HCT116 (cell line): ENCODE measurements around the gene GSC. TPM values are rescaled to one million over a fixed set of nuclear protein-coding genes. Genes with fewer than 3 reads are reported as not detected.

Source experiments
- ATAC-seq: fragments of 200-7000 bp; cut with Tn5 transposase; 2 replicates; pipeline ENCODE4 v1.9.1; 2020; ENCODE audit warnings: mild to moderate bottlenecking, moderate library complexity
- BruUV-seq: library from RNA; stranded (reverse); fragments of 400-500 nt; replicated peaks from 2 replicates; lab custom pipeline; 2021; lab: Mats Ljungman, UMichigan
- CTCF ChIA-PET: fragments of 300-600 bp; sonication (Branson Sonifier 250); formaldehyde crosslinking; loops from one replicate; lab custom pipeline; 2021; ENCODE audit warnings: antibody characterized with exemption; lab: Charles Lee
- POLR2A ChIA-PET: fragments of 300-600, 350-600 bp; sonication (Branson Sonifier 250); formaldehyde crosslinking; loops from one replicate; lab custom pipeline; 2021; ENCODE audit warnings: antibody characterized with exemption; lab: Charles Lee
- RAD21 ChIA-PET, 2 experiments: fragments of 300-600 bp; sonication (Branson Sonifier 250); formaldehyde crosslinking; loops; one replicate each; lab custom pipeline; 2023; ENCODE audit warnings: low total read pairs in 2 of 2; ENCODE audit not compliant: uncharacterized antibody in 2 of 2, unreplicated experiment in 2 of 2, low non-redundant PET in 1 of 2; lab: Charles Lee
- DNase-seq: peaks from one replicate; pipeline ENCODE4 v3.0.0-alpha.2; 2010; ENCODE audit warnings: low read depth, low spot score
- H2AFZ ChIP-seq: fragments of 200-600 bp; shearing (Covaris generic), sonication (generic); 2 replicates; pipeline ENCODE4 v1.6.1; 2017; ENCODE audit warnings: low read depth, mixed run types, mixed read lengths, antibody characterized with exemption, low read length; ENCODE audit not compliant: poor library complexity, severe bottlenecking
- H3K27ac ChIP-seq: 2 replicates; pipeline ENCODE4 v1.5.1; 2012; ENCODE audit warnings: low read depth, low read length
- H3K27me3 ChIP-seq: fragments of 200-600 bp; sonication (generic); 2 replicates; pipeline ENCODE4 v1.6.1; 2016; ENCODE audit warnings: mixed run types, low read length, mixed read lengths; ENCODE audit not compliant: insufficient read depth
- H3K36me3 ChIP-seq, 2 experiments: fragments of 200-500 bp in 1 of 2; fragments of 200-600 bp in 1 of 2; sonication (Bioruptor generic) in 1 of 2; sonication (generic) in 1 of 2; 2 replicates each; pipeline versions ENCODE4 v1.5.1 to v1.6.1; 2014 to 2016; ENCODE audit warnings: low read length in 2 of 2, inconsistent platforms in 1 of 2, mixed read lengths in 1 of 2, mixed run types in 1 of 2; ENCODE audit not compliant: insufficient read depth in 2 of 2, control insufficient read depth in 1 of 2
- H3K4me1 ChIP-seq, 2 experiments: fragments of 200-600 bp in 1 of 2; sonication (generic) in 1 of 2; 2 replicates each; pipeline versions ENCODE4 v1.5.1 to v1.6.1; 2012 to 2017; ENCODE audit warnings: low read length in 2 of 2, inconsistent platforms in 1 of 2, mild to moderate bottlenecking in 1 of 2, mixed read lengths in 1 of 2, mixed run types in 1 of 2, moderate library complexity in 1 of 2; ENCODE audit not compliant: insufficient read depth in 2 of 2, control insufficient read depth in 1 of 2
- H3K4me2 ChIP-seq: fragments of 200-600 bp; sonication (generic); 2 replicates; pipeline ENCODE4 v1.6.1; 2017; ENCODE audit warnings: mixed run types, low read length, mixed read lengths
- H3K4me3 ChIP-seq, 2 experiments: fragments of 200-600 bp in 1 of 2; sonication (generic) in 1 of 2; replicated peaks in 1 of 2; 2 replicates each; pipeline ENCODE4 v1.5.1; 2011 to 2016; ENCODE audit warnings: low read length in 2 of 2, control low read depth in 1 of 2, low read depth in 1 of 2, mild to moderate bottlenecking in 1 of 2, mixed read lengths in 1 of 2, mixed run types in 1 of 2
- H3K79me2 ChIP-seq: fragments of 200-600 bp; sonication (generic); 2 replicates; pipeline ENCODE4 v1.6.1; 2017; ENCODE audit warnings: mild to moderate bottlenecking, mixed run types, low read length, moderate library complexity, mixed read lengths; ENCODE audit not compliant: insufficient read depth
- H3K9ac ChIP-seq: fragments of 200-600 bp; sonication (generic); 2 replicates; pipeline ENCODE4 v1.6.1; 2016; ENCODE audit warnings: low read length, mixed read lengths
- H3K9me2 ChIP-seq: fragments of 200-600 bp; sonication (generic), shearing (Covaris generic); 2 replicates; pipeline ENCODE4 v1.6.1; 2017; ENCODE audit warnings: mixed run types, mild to moderate bottlenecking, moderate library complexity; ENCODE audit not compliant: insufficient read depth
- H3K9me3 ChIP-seq, 2 experiments: fragments of 200-500 bp in 1 of 2; fragments of 200-600 bp in 1 of 2; sonication (Bioruptor generic) in 1 of 2; sonication (generic) in 1 of 2; 2 replicates each; pipeline ENCODE4 v1.6.1; 2014 to 2017; ENCODE audit warnings: low read length in 2 of 2, mixed read lengths in 2 of 2, inconsistent platforms in 1 of 2, low read depth in 1 of 2, mild to moderate bottlenecking in 1 of 2, mixed run types in 1 of 2, moderate library complexity in 1 of 2; ENCODE audit not compliant: control insufficient read depth in 1 of 2, insufficient read depth in 1 of 2
- H4K20me1 ChIP-seq: fragments of 200-600 bp; sonication (generic), shearing (Covaris generic); 2 replicates; pipeline ENCODE4 v1.6.1; 2017; ENCODE audit warnings: mixed run types, mild to moderate bottlenecking, moderate library complexity; ENCODE audit not compliant: insufficient read depth
- CTCF ChIP-seq, 3 experiments: fragments of 200-600 bp in 1 of 3; sonication (generic) in 1 of 3; IDR thresholded peaks in 2 of 3; conservative IDR thresholded peaks in 1 of 3; 2 replicates each; pipeline ENCODE4 v1.5.1; 2012 to 2017; ENCODE audit warnings: low read depth in 2 of 3, low read length in 2 of 3, antibody characterized with exemption in 1 of 3, borderline replicate concordance in 1 of 3, control low read depth in 1 of 3, mild to moderate bottlenecking in 1 of 3, mixed read lengths in 1 of 3, mixed run types in 1 of 3, moderate library complexity in 1 of 3; ENCODE audit not compliant: insufficient read depth in 1 of 3
- FOSL1 ChIP-seq: IDR thresholded peaks from 2 replicates; pipeline ENCODE4 v1.6.1; 2012; ENCODE audit warnings: low read depth
- JUND ChIP-seq: IDR thresholded peaks from 2 replicates; pipeline ENCODE4 v1.6.1; 2012
- MAX ChIP-seq: IDR thresholded peaks from 2 replicates; pipeline ENCODE4 v1.6.1; 2012
- REST ChIP-seq: IDR thresholded peaks from 2 replicates; pipeline ENCODE4 v1.6.1; 2012; ENCODE audit warnings: low read depth
- SIN3A ChIP-seq: IDR thresholded peaks from 2 replicates; pipeline ENCODE4 v1.6.1; 2012; ENCODE audit warnings: low read depth
- SRF ChIP-seq: IDR thresholded peaks from 2 replicates; pipeline ENCODE4 v1.6.1; 2012; ENCODE audit warnings: low read depth
- TCF7L2 ChIP-seq: IDR thresholded peaks from 2 replicates; pipeline ENCODE4 v1.7.0; 2011; ENCODE audit warnings: borderline replicate concordance, inconsistent platforms; ENCODE audit not compliant: insufficient read depth, insufficient read length; ENCODE audit errors: extremely low read depth
- intact Hi-C: fragments of 100-400 bp; cut with micrococcal nuclease; formaldehyde crosslinking; loops from 2 replicates; pipeline ENCODE4 v1.10.0; 2022
- total RNA-seq: library from RNA; stranded (reverse); gene quantifications from one replicate; pipeline ENCODE4 v1.2.1, GENCODE V29; 2021; ENCODE audit not compliant: unreplicated experiment
- TF ChIP-seq, protein P1 (sequence below): IDR thresholded peaks from 2 replicates; pipeline ENCODE4 v1.6.1; 2011; ENCODE audit warnings: mild to moderate bottlenecking, low read length, moderate library complexity; ENCODE audit not compliant: insufficient replicate concordance; ENCODE audit errors: extremely low read depth
- TF ChIP-seq, protein P2 (sequence below): IDR thresholded peaks from 2 replicates; pipeline ENCODE4 v1.6.1; 2012

Gene GSC
- total RNA-seq, 1 experiment from 2014 or later, result not detected

- TF ChIP-seq, protein P1, sequence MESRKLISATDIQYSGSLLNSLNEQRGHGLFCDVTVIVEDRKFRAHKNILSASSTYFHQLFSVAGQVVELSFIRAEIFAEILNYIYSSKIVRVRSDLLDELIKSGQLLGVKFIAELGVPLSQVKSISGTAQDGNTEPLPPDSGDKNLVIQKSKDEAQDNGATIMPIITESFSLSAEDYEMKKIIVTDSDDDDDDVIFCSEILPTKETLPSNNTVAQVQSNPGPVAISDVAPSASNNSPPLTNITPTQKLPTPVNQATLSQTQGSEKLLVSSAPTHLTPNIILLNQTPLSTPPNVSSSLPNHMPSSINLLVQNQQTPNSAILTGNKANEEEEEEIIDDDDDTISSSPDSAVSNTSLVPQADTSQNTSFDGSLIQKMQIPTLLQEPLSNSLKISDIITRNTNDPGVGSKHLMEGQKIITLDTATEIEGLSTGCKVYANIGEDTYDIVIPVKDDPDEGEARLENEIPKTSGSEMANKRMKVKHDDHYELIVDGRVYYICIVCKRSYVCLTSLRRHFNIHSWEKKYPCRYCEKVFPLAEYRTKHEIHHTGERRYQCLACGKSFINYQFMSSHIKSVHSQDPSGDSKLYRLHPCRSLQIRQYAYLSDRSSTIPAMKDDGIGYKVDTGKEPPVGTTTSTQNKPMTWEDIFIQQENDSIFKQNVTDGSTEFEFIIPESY, result no peak
- no peak for TF ChIP-seq SRF
- TF ChIP-seq FOSL1, result no peak
Observed at GRCh38 chr14:94797887-94798286, 28.0 kb upstream of the GSC start (continued).

GRCh38 chr14:94796278-94796677 is 26.4 kb upstream of the GSC start:
- Histone ChIP-seq H3K79me2 (no peaks in the 10 kb centered on the region), H3K27ac (no peak overlapping the region), H3K4me3 (no peak overlapping the region), H3K27me3 (no peaks in the 10 kb centered on the region), H4K20me1 (no peaks in the 10 kb centered on the region), H3K4me2 (no peak overlapping the region), H3K36me3 (no peaks in the 10 kb centered on the region), H3K9me3 (no peaks in the 10 kb centered on the region), H3K9ac (no peak overlapping the region), H2AFZ (no peak overlapping the region), H3K9me2 (no peaks in the 10 kb centered on the region), H3K4me1 (peaks cover 0 to 3% of the 10 kb centered on the region in 2 experiments; a peak in 1 of 4 replicates)
- BruUV-seq, result no TSS peak
- ChIA-PET POLR2A (no interaction called here), RAD21 (interaction anchor here in 1 of 2 experiments (1.2 kb wide), 1 partner anchor 23 kb away, joined by 3 read pairs; no protein-coding TSS in a partner anchor), CTCF (no interaction called here)
- no peak for DNase-seq
- TF ChIP-seq SIN3A (no peak), JUND (no peak), TCF7L2 (no peak), CTCF (IDR thresholded peaks at IDR 0.05 in 2 of 3, conservative IDR thresholded peaks at IDR 0.05 in 1 of 3; ENCODE audit: borderline replicate concordance in 1 of 3, insufficient read depth in 1 of 3, low read depth in 2 of 3, low read length in 2 of 3) (no peak), MAX (no peak), REST (no peak)
- TF ChIP-seq, protein P2, sequence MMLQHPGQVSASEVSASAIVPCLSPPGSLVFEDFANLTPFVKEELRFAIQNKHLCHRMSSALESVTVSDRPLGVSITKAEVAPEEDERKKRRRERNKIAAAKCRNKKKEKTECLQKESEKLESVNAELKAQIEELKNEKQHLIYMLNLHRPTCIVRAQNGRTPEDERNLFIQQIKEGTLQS, result no peak
- intact Hi-C loops, result no loop called here
- ATAC-seq, result no peak
